ENCODE results near the gene POLR1B.

DNA sequence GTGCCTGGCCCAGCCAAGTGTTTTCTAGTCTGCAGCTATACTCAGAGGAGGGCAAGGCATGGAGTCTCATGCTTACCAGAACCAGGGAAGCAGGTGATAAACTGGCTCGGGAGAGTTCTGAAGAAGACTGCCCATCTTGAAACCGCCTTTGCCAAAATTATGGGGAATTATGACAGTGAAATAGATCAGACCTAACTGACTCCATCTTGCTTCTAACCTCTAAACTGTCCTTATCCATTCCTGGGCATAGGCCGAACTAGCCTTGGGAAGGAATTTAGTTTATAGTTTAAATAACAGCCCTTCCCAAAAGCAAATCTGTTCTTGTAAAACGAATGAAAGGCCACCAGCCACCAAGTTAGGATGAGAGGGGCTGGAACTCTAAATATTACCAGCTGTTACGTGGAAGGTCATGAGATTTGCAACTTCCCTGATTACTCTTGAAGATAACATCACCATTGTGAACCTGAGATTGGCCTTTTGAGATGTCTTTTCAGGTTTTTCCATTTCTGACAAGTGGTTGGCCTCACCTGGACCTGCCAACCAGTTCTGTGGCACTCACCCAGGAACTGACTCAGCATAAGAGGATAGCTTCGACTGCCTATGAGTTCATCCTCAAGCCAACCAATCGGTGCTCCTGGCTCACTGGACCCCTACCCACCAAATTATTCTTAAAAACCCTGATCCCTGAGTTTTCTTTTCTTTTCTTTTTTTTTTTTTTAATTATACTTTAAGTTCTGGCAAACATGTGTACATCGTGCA is 65.6 kb downstream of the POLR1B start:
- TF ChIP-seq EZH2 (IDR thresholded peaks at IDR 0.05; ENCODE audit: low read depth): no peak
- TF ChIP-seq, protein P1, sequence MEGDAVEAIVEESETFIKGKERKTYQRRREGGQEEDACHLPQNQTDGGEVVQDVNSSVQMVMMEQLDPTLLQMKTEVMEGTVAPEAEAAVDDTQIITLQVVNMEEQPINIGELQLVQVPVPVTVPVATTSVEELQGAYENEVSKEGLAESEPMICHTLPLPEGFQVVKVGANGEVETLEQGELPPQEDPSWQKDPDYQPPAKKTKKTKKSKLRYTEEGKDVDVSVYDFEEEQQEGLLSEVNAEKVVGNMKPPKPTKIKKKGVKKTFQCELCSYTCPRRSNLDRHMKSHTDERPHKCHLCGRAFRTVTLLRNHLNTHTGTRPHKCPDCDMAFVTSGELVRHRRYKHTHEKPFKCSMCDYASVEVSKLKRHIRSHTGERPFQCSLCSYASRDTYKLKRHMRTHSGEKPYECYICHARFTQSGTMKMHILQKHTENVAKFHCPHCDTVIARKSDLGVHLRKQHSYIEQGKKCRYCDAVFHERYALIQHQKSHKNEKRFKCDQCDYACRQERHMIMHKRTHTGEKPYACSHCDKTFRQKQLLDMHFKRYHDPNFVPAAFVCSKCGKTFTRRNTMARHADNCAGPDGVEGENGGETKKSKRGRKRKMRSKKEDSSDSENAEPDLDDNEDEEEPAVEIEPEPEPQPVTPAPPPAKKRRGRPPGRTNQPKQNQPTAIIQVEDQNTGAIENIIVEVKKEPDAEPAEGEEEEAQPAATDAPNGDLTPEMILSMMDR (conservative IDR thresholded peaks at IDR 0.05): no peak

All from PC-9 (cell line).